MM.1S (cell line): ENCODE results near the gene NEU1.

Source experiments
- EZH2 ChIP-seq: fragments of 300-600 bp; sonication (generic); optimal IDR thresholded peaks from 2 replicates; pipeline ENCODE3; 2017; ENCODE audit warnings: low read depth, mild to moderate bottlenecking, antibody characterized with exemption, low read length, mixed read lengths
- TF ChIP-seq, protein P1 (sequence below): fragments of 300-600 bp; sonication (generic); IDR thresholded peaks from 2 replicates; pipeline ENCODE4 v1.5.1; 2016; ENCODE audit warnings: antibody characterized with exemption, low read length, mixed read lengths

DNA sequence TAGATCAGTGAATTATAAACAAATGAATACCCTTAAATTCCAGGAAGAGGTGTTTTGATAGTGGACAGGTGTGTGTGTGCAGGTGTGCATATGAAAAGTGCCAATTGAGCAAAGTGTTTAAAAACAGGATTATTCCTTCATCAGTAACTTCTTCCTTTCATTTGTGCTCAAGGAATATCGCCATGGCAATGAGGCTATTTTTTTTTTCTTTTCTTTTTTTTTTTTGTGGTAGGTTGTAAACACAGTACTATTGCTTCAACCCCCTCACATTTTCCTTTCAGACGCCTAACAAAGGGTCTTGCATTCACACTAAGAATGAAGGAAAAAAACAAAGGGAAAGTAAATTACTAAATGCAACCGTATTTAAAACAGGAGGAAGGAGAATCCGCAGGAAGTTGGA is 37.1 kb downstream of the NEU1 start:
- TF ChIP-seq, protein P1, sequence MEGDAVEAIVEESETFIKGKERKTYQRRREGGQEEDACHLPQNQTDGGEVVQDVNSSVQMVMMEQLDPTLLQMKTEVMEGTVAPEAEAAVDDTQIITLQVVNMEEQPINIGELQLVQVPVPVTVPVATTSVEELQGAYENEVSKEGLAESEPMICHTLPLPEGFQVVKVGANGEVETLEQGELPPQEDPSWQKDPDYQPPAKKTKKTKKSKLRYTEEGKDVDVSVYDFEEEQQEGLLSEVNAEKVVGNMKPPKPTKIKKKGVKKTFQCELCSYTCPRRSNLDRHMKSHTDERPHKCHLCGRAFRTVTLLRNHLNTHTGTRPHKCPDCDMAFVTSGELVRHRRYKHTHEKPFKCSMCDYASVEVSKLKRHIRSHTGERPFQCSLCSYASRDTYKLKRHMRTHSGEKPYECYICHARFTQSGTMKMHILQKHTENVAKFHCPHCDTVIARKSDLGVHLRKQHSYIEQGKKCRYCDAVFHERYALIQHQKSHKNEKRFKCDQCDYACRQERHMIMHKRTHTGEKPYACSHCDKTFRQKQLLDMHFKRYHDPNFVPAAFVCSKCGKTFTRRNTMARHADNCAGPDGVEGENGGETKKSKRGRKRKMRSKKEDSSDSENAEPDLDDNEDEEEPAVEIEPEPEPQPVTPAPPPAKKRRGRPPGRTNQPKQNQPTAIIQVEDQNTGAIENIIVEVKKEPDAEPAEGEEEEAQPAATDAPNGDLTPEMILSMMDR = no peak
- TF ChIP-seq EZH2 = no peak
